ENCODE measurements around the gene CACNA2D1.
"Not testable (repeated sequence)": the region's sequence is repeated elsewhere in the genome, so short reads cannot be mapped to it uniquely, and the experiment has no call there.

Gene CACNA2D1

GRCh38 chr7:82389876-82390275 lies 53.7 kb downstream of the CACNA2D1 start:
- no peak for DNase-seq

- DNase-seq, result no peak
Measured at GRCh38 chr7:82388138-82388537, 55.4 kb downstream of the CACNA2D1 start.

- DNase-seq, result not testable (repeated sequence)
Measured at GRCh38 chr7:82386571-82386970, 57.0 kb downstream of the CACNA2D1 start.

- DNase-seq, result no peak
Measured at GRCh38 chr7:82384779-82385178, 58.8 kb downstream of the CACNA2D1 start.

- DNase-seq, result no peak
Measured at GRCh38 chr7:82384051-82384464, 59.5 kb downstream of the CACNA2D1 start.

DNA sequence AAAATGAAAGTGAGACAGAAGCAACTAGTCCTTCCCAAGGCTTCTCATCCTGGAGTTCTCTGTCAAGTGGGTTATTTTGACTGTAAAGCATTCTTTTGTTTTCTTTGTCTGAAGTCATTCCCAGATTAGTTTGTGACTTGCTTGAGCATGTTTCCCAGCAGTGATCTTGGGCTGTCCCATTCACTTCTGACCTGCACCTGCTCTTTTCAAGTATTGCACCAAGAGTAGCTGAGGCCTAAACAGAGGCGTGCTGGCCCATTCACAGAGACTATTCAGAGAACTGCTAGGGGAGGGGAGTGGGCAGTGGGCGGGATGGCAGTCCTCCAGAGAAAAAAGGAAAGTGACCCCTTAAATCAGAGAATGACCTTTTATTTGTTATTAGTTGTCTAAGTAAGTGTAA lies 61.3 kb downstream of the CACNA2D1 start:
- no peak for DNase-seq

DNA sequence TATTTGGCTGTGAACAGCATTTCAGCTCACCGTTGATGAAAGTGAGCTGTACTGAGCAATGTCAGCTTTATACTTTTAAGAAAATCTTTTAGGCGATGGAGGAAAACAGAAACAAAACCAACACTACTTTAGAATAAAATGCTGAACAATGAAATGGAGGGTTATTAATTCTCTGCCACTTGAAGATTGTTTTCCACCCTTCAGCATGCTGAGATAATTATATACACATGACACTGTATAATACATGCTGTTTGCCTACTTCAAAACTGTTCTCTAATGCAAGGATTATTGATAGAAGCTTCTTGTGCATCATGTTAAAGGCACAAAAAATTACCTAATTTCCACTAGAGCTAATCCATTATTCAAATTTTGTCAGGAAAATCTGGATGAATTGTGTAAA lies 66.8 kb downstream of the CACNA2D1 start:
- no peak for DNase-seq

DNA sequence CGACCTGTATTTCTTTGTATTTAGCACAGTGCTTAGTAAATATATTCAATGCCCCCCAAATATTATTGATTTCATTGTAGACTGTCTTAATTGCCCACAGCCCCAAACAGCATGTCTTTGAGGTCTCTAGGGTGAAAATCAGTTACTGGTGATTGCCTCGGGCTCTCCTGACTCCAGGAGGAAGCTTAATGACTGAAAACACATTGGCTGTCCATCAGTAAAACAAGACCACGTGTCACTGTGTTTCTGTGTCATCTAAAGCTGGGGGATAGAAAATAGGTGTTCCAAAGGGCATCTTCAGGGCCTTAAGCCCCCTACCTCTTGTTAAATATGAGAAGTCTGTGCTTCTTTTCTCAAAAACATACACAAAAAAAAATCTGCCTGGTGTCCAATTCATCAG lies 67.9 kb downstream of the CACNA2D1 start:
- DNase-seq, result peak; percentile 53

- DNase-seq, result peak; percentile 47
Measured at GRCh38 chr7:82375129-82375528, 68.4 kb downstream of the CACNA2D1 start.

- peak; percentile 59 for DNase-seq
Measured at GRCh38 chr7:82373926-82374635, 69.5 kb downstream of the CACNA2D1 start.

- DNase-seq, result no peak
Measured at GRCh38 chr7:82364671-82365070, 78.9 kb downstream of the CACNA2D1 start.

GRCh38 chr7:82364048-82364447 lies 79.5 kb downstream of the CACNA2D1 start:
- DNase-seq, result no peak

- DNase-seq, result no peak
Measured at GRCh38 chr7:82362129-82362706, 81.4 kb downstream of the CACNA2D1 start.

DNA sequence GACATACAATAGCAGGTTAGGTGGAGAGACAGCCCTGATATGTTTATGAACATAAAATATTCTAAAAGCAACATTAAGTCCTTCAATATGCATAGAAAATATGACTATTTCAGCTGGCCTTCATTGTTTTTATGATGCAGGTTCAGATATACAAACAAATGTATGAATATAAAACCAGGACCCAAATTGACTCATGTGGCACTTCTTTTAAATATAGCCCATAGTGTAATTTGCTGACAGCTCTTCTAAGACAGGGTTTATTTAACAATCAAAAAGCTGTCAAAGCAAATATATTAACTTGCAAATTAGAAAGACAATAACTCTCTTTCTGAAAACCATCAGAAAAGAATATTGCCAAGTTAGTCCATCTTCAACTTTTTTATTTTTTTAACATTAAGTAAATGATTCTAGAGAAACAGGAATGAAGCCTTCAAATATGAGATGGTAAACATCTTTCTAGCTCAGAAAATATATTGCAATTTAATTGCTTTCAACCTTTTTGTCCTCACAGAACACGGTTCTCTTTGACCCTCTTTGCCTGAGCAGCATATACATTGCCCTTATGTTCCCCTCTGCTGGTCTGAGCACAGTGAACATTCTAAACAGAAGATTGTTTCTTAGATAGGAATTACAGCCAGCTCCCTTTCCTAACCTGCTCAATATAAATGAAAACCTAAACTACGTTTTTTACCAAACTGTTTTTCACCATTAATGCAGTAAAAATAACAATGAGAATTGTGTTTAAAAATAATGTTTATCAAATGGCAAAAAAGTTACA lies 82.8 kb downstream of the CACNA2D1 start:
- DNase-seq, result no peak

DNA sequence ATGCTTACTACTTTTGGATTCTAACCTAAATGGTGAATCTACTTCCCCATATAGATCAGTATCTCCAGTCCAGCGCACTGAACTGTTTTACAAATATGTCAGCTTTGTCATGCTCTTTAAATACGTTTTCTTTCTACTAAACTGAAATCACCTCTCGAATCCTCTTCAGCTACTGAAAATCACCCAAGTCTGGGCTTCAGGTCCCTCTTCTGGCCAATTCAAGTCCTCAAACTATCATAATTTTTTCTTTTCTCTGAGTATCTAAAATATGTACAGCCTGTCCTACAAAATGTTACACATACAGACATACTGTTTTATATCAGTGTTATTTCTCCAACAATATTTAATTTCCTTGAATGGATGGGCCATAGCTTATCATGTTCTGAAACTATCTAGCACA lies 84.2 kb downstream of the CACNA2D1 start:
- DNase-seq, result no peak

GRCh38 chr7:82358923-82359322 lies 84.7 kb downstream of the CACNA2D1 start:
- no peak for DNase-seq

DNA sequence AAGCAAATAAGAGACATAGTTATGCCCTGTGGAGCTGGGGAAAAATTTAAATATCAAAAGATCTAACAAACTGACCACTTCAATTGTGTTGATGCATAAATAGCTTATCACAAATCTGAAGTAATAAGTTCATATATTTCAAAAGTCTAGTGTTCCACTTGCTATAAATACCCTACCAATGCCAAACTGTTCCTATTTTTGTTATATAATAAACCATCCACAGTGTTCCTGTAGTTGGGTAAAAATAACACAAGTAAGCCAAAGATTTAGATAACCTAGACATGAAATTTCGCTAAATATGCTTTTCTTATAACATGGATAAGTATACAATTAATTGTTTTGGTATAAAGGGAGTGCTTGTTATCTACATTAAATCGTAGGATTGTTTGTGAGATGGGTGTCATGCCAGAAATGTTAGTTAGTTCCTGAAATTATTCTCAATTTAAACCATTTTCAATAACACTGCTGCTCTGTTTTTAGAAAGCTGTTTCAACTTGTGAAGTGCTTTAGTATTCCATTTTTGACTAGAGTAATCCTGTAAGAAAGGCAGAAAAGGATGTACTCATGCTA lies 85.5 kb downstream of the CACNA2D1 start:
- no peak for DNase-seq

DNA sequence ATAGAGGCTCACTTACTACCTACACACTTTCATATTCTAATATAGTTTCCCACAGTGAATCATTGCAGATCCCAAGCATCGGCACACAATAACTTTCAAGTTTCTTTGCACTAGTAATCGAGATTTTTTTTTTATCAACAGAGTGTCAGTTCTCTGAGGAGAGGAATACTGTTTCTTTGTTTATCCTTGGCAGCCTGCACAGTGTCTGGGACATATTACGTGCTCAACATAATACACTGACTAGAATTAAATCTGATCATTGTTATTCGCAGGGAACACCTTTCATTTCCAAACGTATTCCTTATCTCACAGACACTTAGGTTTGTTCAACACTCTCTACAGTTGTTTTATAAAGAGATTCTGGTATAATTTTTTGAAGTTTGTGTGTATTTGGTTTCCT lies 95.3 kb downstream of the CACNA2D1 start:
- DNase-seq, result no peak

- no peak for DNase-seq
Measured at GRCh38 chr7:82347808-82348207, 95.8 kb downstream of the CACNA2D1 start.

DNA sequence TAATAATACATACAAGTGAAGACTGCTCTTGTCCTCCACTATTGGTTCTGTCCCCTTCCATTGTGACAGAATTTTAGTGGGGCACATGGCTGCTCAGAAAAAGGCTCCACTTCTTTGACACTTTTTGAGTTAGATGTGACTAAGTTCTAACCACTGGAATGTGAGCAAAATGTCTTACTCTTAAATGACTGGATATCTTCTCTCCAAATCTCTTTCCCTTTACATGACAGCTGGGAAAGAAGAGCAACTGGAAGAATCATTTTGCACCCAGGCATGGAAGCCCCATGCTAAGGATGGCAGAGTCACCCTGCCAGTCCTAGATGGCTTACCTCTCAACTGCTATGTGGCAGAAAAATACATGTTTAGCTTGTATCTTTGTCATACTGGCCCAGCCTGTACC lies 97.7 kb downstream of the CACNA2D1 start:
- DNase-seq, result no peak

GRCh38 chr7:82343716-82344115 lies 99.9 kb downstream of the CACNA2D1 start:
- DNase-seq, result no peak

- no peak for DNase-seq
Measured at GRCh38 chr7:82339958-82340357, 103.6 kb downstream of the CACNA2D1 start.

- peak; percentile 69 for DNase-seq
Measured at GRCh38 chr7:82335927-82336326, 107.7 kb downstream of the CACNA2D1 start.

GRCh38 chr7:82335001-82335400 lies 108.6 kb downstream of the CACNA2D1 start:
- no peak for DNase-seq
